BJ (cell line): ENCODE results near the gene GPR3. TPM values are rescaled to one million over a fixed set of nuclear protein-coding genes. Genes with fewer than 3 reads are reported as not detected.
A peak's percentile ranks its signal among the peaks of the same experiment; 100 is the strongest.

Experiments used
- CTCF ChIA-PET: fragments of 350-600 bp; formaldehyde crosslinking; extraction: SDS; loops from one replicate; lab custom pipeline; 2021; ENCODE audit warnings: antibody characterized with exemption, inconsistent platforms; lab: Yijun Ruan, JAX
- POLR2A ChIA-PET: fragments of 300-600 bp; sonication (Branson Sonifier 250); formaldehyde crosslinking; extraction: SDS; loops from one replicate; lab custom pipeline; 2021; ENCODE audit warnings: antibody characterized with exemption; lab: Charles Lee
- DNase-seq: peaks from one replicate; pipeline ENCODE4 v3.0.0-alpha.2; 2011; ENCODE audit warnings: low read depth
- H3K27me3 ChIP-seq: 2 replicates; pipeline ENCODE4 v1.6.0; 2011; ENCODE audit warnings: low read length; ENCODE audit not compliant: control insufficient read depth, insufficient read depth
- H3K36me3 ChIP-seq: 2 replicates; pipeline ENCODE4 v1.5.1; 2011; ENCODE audit warnings: low read length; ENCODE audit not compliant: control insufficient read depth, insufficient read depth
- H3K4me3 ChIP-seq: 2 replicates; pipeline ENCODE4 v1.5.1; 2011; ENCODE audit warnings: low read depth, mild to moderate bottlenecking, control low read depth, low read length
- CTCF ChIP-seq: IDR thresholded peaks from 2 replicates; pipeline ENCODE4 v1.5.1; 2011; ENCODE audit warnings: low read depth, mild to moderate bottlenecking, control low read depth, inconsistent platforms, low read length, moderate library complexity; ENCODE audit not compliant: insufficient read depth
- polyA plus RNA-seq: library from polyadenylated mRNA; depleted of rRNA; stranded (reverse); fragments of >200 nt; gene quantifications from 2 replicates; pipeline ENCODE4 v1.2.3, GENCODE V29; 2011

The GPR3 gene
- polyA plus RNA-seq, 1 experiment = 1.8 TPM

- no peak for TF ChIP-seq CTCF
- Histone ChIP-seq H3K36me3 (peaks cover 37% of the 10 kb centered on the region), H3K4me3 (no peak overlapping the region), H3K27me3 (no peaks in the 10 kb centered on the region)
- ChIA-PET CTCF (interaction anchor here (0.6 to 6.1 kb wide), 21 partner anchors 8 to 271 kb away, joined by 3 to 60 read pairs (median 8); partner anchors contain the start of genes GPR3, MAP3K6 and SYTL1), POLR2A (no interaction called here)
- DNase-seq = no peak
These were observed 35.7 kb upstream of the GPR3 start for GRCh38 chr1:27356619-27357280.

- ChIA-PET CTCF (interaction anchor here (0.6 to 6.1 kb wide), 24 partner anchors 8 to 433 kb away, joined by 3 to 60 read pairs (median 7); partner anchors contain the start of genes GPR3, MAP3K6 and SYTL1), POLR2A (no interaction called here)
- DNase-seq = no peak
- no peaks in the 10 kb centered on the region for H3K27me3 ChIP-seq
- H3K36me3 ChIP-seq = peaks cover 39% of the 10 kb centered on the region
- peak; percentile 91 for TF ChIP-seq CTCF
- no peak overlapping the region for H3K4me3 ChIP-seq
These were observed 35.0 kb upstream of the GPR3 start for GRCh38 chr1:27357281-27358037.

GRCh38 chr1:27358038-27358927 is 34.1 kb upstream of the GPR3 start:
- CTCF ChIA-PET = interaction anchor here (0.6 to 6.1 kb wide), 23 partner anchors 8 to 432 kb away, joined by 3 to 60 read pairs (median 8); partner anchors contain the start of genes GPR3, MAP3K6 and SYTL1
- no peak overlapping the region for H3K4me3 ChIP-seq
- POLR2A ChIA-PET = no interaction called here
- no peak for DNase-seq
- TF ChIP-seq CTCF = no peak
- H3K36me3 ChIP-seq = peaks cover 40% of the 10 kb centered on the region
- H3K27me3 ChIP-seq = no peaks in the 10 kb centered on the region

- ChIA-PET CTCF (interaction anchor here (1.5 to 6.1 kb wide), 13 partner anchors 7 to 247 kb away, joined by 4 to 60 read pairs (median 12); partner anchors contain the start of genes GPR3 and MAP3K6), POLR2A (no interaction called here)
- Histone ChIP-seq H3K4me3 (no peak overlapping the region), H3K27me3 (no peaks in the 10 kb centered on the region), H3K36me3 (peaks cover 42% of the 10 kb centered on the region)
- TF ChIP-seq CTCF = no peak
- no peak for DNase-seq
These were observed 33.5 kb upstream of the GPR3 start for GRCh38 chr1:27358928-27359313.
